GM19035 (cell line): ENCODE data around the gene CYP1B1.
"Not testable (repeated sequence)": the region's sequence is repeated elsewhere in the genome, so short reads cannot be mapped to it uniquely, and the experiment has no call there.

Experiments
- ATAC-seq: cut with Tn5 transposase; IDR thresholded peaks from one replicate; pipeline ENCODE4 v1.9.1; 2021; ENCODE audit not compliant: unreplicated experiment

Gene CYP1B1

GRCh38 chr2:38075507-38076151, at the start of gene CYP1B1:
TSS of gene CYP1B1 (minus strand) at chr2:38076151. CDS start at chr2:38075388, 763 bp downstream.
- ATAC-seq = no peak

GRCh38 chr2:38125007-38125406, 49.1 kb upstream of the CYP1B1 start:
- no peak for ATAC-seq

GRCh38 chr2:38123911-38124310, 48.0 kb upstream of the CYP1B1 start:
- no peak for ATAC-seq

GRCh38 chr2:38122344-38122743, 46.4 kb upstream of the CYP1B1 start:
- no peak for ATAC-seq

- ATAC-seq = no peak
Observed at GRCh38 chr2:38121481-38121880, 45.5 kb upstream of the CYP1B1 start.

- no peak for ATAC-seq
Observed at GRCh38 chr2:38120829-38121228, 44.9 kb upstream of the CYP1B1 start.

- no peak for ATAC-seq
Observed at GRCh38 chr2:38120264-38120592, 44.3 kb upstream of the CYP1B1 start.

GRCh38 chr2:38116762-38117161, 40.8 kb upstream of the CYP1B1 start:
- ATAC-seq = no peak

- ATAC-seq = peak; percentile 63
Observed at GRCh38 chr2:38115216-38116032, 39.5 kb upstream of the CYP1B1 start.

GRCh38 chr2:38113981-38114708, 38.2 kb upstream of the CYP1B1 start:
- ATAC-seq = no peak

GRCh38 chr2:38113051-38113450, 37.1 kb upstream of the CYP1B1 start:
- ATAC-seq = no peak

- not testable (repeated sequence) for ATAC-seq
Observed at GRCh38 chr2:38111350-38111749, 35.4 kb upstream of the CYP1B1 start.

GRCh38 chr2:38109732-38110181, 33.8 kb upstream of the CYP1B1 start:
- no peak for ATAC-seq

GRCh38 chr2:38108907-38109731, 33.2 kb upstream of the CYP1B1 start:
- ATAC-seq = no peak

GRCh38 chr2:38107738-38108410, 31.9 kb upstream of the CYP1B1 start:
- ATAC-seq = no peak

GRCh38 chr2:38106405-38107094, 30.6 kb upstream of the CYP1B1 start:
- no peak for ATAC-seq

- no peak for ATAC-seq
Observed at GRCh38 chr2:38105922-38106321, 30.0 kb upstream of the CYP1B1 start.

- no peak for ATAC-seq
Observed at GRCh38 chr2:38104598-38104997, 28.6 kb upstream of the CYP1B1 start.

GRCh38 chr2:38100328-38100727, 24.4 kb upstream of the CYP1B1 start:
- ATAC-seq = no peak
